ENCODE results near the gene TEC. TPM values are rescaled to one million over a fixed set of nuclear protein-coding genes. Genes with fewer than 3 reads are reported as not detected.

Gene TEC
- total and polyA plus RNA-seq, 2 experiments from 2014 or later, result 2.9 to 3.0 TPM

GRCh38 chr4:48196758-48197504, 72.7 kb downstream of the TEC start:
- H3K4me1 Mint-ChIP-seq, result peaks cover 15% of the 10 kb centered on the region
- Histone ChIP-seq H3F3A (replicated peaks; ENCODE audit: low read depth) (no peaks in the 10 kb centered on the region), H3K27ac (ENCODE audit: low read depth) (no peak overlapping the region), H3K4me2 (no peak overlapping the region), H3K79me2 (replicated peaks; ENCODE audit: insufficient read depth) (no peaks in the 10 kb centered on the region), H4K20me1 (replicated peaks; ENCODE audit: insufficient read depth) (no peaks in the 10 kb centered on the region), H3K27me3 (ENCODE audit: insufficient read depth) (no peaks in the 10 kb centered on the region), H2AFZ (no peak overlapping the region), H3K9me2 (ENCODE audit: insufficient read depth) (no peaks in the 10 kb centered on the region), H3K36me3 (ENCODE audit: insufficient read depth) (no peaks in the 10 kb centered on the region), H3K4me1 (ENCODE audit: insufficient read depth) (peaks cover 12% of the 10 kb centered on the region), H3K4me3 (no peak overlapping the region)
- H3K4me3 Mint-ChIP-seq, result no peak overlapping the region
- no peak overlapping the region for H3K27ac Mint-ChIP-seq
- TF ChIP-seq STAT1 (IDR thresholded peaks at IDR 0.05; ENCODE audit: unreplicated experiment), result no peak
- no peak for TF ChIP-seq POLR2AphosphoS5 (IDR thresholded peaks at IDR 0.05; ENCODE audit: low read depth)
- TF ChIP-seq EZH2 (IDR thresholded peaks at IDR 0.05; ENCODE audit: low read depth, unreplicated experiment), result no peak
- TF ChIP-seq NANOG (IDR thresholded peaks at IDR 0.05; ENCODE audit: borderline replicate concordance), result no peak
- no peak for TF ChIP-seq ZNF114 (CRISPR knock-in tag; IDR thresholded peaks at IDR 0.05)
- TF ChIP-seq, protein P1, sequence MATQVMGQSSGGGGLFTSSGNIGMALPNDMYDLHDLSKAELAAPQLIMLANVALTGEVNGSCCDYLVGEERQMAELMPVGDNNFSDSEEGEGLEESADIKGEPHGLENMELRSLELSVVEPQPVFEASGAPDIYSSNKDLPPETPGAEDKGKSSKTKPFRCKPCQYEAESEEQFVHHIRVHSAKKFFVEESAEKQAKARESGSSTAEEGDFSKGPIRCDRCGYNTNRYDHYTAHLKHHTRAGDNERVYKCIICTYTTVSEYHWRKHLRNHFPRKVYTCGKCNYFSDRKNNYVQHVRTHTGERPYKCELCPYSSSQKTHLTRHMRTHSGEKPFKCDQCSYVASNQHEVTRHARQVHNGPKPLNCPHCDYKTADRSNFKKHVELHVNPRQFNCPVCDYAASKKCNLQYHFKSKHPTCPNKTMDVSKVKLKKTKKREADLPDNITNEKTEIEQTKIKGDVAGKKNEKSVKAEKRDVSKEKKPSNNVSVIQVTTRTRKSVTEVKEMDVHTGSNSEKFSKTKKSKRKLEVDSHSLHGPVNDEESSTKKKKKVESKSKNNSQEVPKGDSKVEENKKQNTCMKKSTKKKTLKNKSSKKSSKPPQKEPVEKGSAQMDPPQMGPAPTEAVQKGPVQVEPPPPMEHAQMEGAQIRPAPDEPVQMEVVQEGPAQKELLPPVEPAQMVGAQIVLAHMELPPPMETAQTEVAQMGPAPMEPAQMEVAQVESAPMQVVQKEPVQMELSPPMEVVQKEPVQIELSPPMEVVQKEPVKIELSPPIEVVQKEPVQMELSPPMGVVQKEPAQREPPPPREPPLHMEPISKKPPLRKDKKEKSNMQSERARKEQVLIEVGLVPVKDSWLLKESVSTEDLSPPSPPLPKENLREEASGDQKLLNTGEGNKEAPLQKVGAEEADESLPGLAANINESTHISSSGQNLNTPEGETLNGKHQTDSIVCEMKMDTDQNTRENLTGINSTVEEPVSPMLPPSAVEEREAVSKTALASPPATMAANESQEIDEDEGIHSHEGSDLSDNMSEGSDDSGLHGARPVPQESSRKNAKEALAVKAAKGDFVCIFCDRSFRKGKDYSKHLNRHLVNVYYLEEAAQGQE (IDR thresholded peaks at IDR 0.05; ENCODE audit: unreplicated experiment), result no peak
- no peak for TF ChIP-seq ETS1 (IDR thresholded peaks at IDR 0.05)
- TF ChIP-seq CREB1 (CRISPR knock-in tag; IDR thresholded peaks at IDR 0.05; ENCODE audit: low read depth), result no peak
- TF ChIP-seq CTCF (conservative IDR thresholded peaks at IDR 0.05; ENCODE audit: low read depth in 2 of 2), result no peak
- TF ChIP-seq ZNF462 (CRISPR knock-in tag; IDR thresholded peaks at IDR 0.05), result no peak
- TF ChIP-seq JUNB (IDR thresholded peaks at IDR 0.05; ENCODE audit: unreplicated experiment), result no peak
- TF ChIP-seq ZNF331 (CRISPR knock-in tag; IDR thresholded peaks at IDR 0.05; ENCODE audit: low read depth), result no peak
- TF ChIP-seq EZH2phosphoT487 (IDR thresholded peaks at IDR 0.05; ENCODE audit: unreplicated experiment), result no peak
- no peak for ATAC-seq
- H3K9me3 Mint-ChIP-seq, result no peaks in the 10 kb centered on the region; the same call in 2 of the 3 replicates
- no peak for DNase-seq (ENCODE audit: low spot score)
- no peaks in the 10 kb centered on the region for H3K36me3 Mint-ChIP-seq (ENCODE audit: low read depth)
- peaks cover 3% of the 10 kb centered on the region for H3K27me3 Mint-ChIP-seq (ENCODE audit: insufficient read depth, low read depth, poor library complexity)
